ENCODE data around the gene GOLGA6C. TPM values are rescaled to one million over a fixed set of nuclear protein-coding genes. Genes with fewer than 3 reads are reported as not detected.
"Not testable (repeated sequence)": the region's sequence is repeated elsewhere in the genome, so short reads cannot be mapped to it uniquely, and the experiment has no call there.

Gene GOLGA6C
- total RNA-seq, 1 experiment from 2014 or later: not detected

- no peak for DNase-seq (ENCODE audit: low spot score)
Observed at GRCh38 chr15:75314552-75315290, 56.6 kb downstream of the GOLGA6C start.

- DNase-seq (ENCODE audit: low spot score): not testable (repeated sequence)
Observed at GRCh38 chr15:75319231-75319897, 61.2 kb downstream of the GOLGA6C start.

Other genes starting within 250 kb of the GOLGA6C start
- 5.4 and 11.6 TPM in 2 replicates for gene PPCDC, start 234.7 kb upstream of the GOLGA6C start, total RNA-seq (2014; rRNA removed; shearing (Covaris generic))
- 9.2 and 10.8 TPM in 2 replicates for gene C15orf39, start 56.5 kb upstream of the GOLGA6C start, total RNA-seq (2014; rRNA removed; shearing (Covaris generic))
- not detected in 2 replicates for gene GOLGA6D, start 24.5 kb downstream of the GOLGA6C start, total RNA-seq (2014; rRNA removed; shearing (Covaris generic))
- gene COMMD4, start 77.7 kb downstream of the GOLGA6C start, total RNA-seq (2014; rRNA removed; shearing (Covaris generic)): 110 and 149 TPM in 2 replicates
- 0.72 and 2.3 TPM in 2 replicates for gene NEIL1, start 88.7 kb downstream of the GOLGA6C start, total RNA-seq (2014; rRNA removed; shearing (Covaris generic))
- gene MAN2C1, start 110.3 kb downstream of the GOLGA6C start, total RNA-seq (2014; rRNA removed; shearing (Covaris generic)): 15.7 and 23.4 TPM in 2 replicates
- gene SIN3A, start 193.4 kb downstream of the GOLGA6C start, total RNA-seq (2014; rRNA removed; shearing (Covaris generic)): 23.9 and 24.4 TPM in 2 replicates